GM04503 (cell line): ENCODE measurements around the gene RAB7B.

Experiments
- DNase-seq: peaks from one replicate; pipeline ENCODE4 v3.0.0-alpha.2; 2012; ENCODE audit warnings: low read depth

RAB7B gene

GRCh38 chr1:206022766-206023165 lies 19.6 kb upstream of the RAB7B start:
- no peak for DNase-seq

- no peak for DNase-seq
Measured at GRCh38 chr1:206021626-206022365, 18.6 kb upstream of the RAB7B start.

- no peak for DNase-seq
Measured at GRCh38 chr1:206021008-206021625, 17.9 kb upstream of the RAB7B start.

GRCh38 chr1:206020393-206021007 lies 17.3 kb upstream of the RAB7B start:
- DNase-seq: no peak

- DNase-seq: no peak
Measured at GRCh38 chr1:206015071-206015470, 11.9 kb upstream of the RAB7B start.

- DNase-seq: no peak
Measured at GRCh38 chr1:206014601-206015000, 11.4 kb upstream of the RAB7B start.

GRCh38 chr1:206013026-206013795 lies 10.0 kb upstream of the RAB7B start:
- DNase-seq: no peak

GRCh38 chr1:206012086-206012859 lies 9.1 kb upstream of the RAB7B start:
- DNase-seq: no peak

GRCh38 chr1:206011057-206011456 lies 7.9 kb upstream of the RAB7B start:
- DNase-seq: no peak

GRCh38 chr1:206010060-206010459 lies 6.9 kb upstream of the RAB7B start:
- no peak for DNase-seq

- no peak for DNase-seq
Measured at GRCh38 chr1:206006946-206007345, 3.8 kb upstream of the RAB7B start.

- DNase-seq: no peak
Measured at GRCh38 chr1:206005778-206006180, 2.6 kb upstream of the RAB7B start.

GRCh38 chr1:206005234-206005633 lies 2.0 kb upstream of the RAB7B start:
- no peak for DNase-seq

- no peak for DNase-seq
Measured at GRCh38 chr1:206004826-206005225, 1.6 kb upstream of the RAB7B start.

GRCh38 chr1:206003854-206004800 lies 932 bp upstream of the RAB7B start:
- no peak for DNase-seq

GRCh38 chr1:206002160-206002559 lies 1.0 kb downstream of the RAB7B start:
- DNase-seq: no peak

- peak; percentile 83 for DNase-seq
Measured at GRCh38 chr1:206001476-206001888, 1.7 kb downstream of the RAB7B start.

- DNase-seq: no peak
Measured at GRCh38 chr1:206000641-206001339, 2.4 kb downstream of the RAB7B start.

GRCh38 chr1:205998457-205999241 lies 4.5 kb downstream of the RAB7B start:
- DNase-seq: no peak
